HFF-Myc (cell line): ENCODE results near the gene INSR.
"Not testable (repeated sequence)": the region's sequence is repeated elsewhere in the genome, so short reads cannot be mapped to it uniquely, and the experiment has no call there.

Source experiments
- DNase-seq: peaks from one replicate; pipeline ENCODE4 v3.0.0-alpha.2; 2011; ENCODE audit warnings: low read depth; ENCODE audit errors: extremely low read depth
- H3K4me3 ChIP-seq: replicated peaks from 2 replicates; pipeline ENCODE4 v1.5.1; 2011; ENCODE audit warnings: low read depth, mild to moderate bottlenecking, control low read depth, low read length
- CTCF ChIP-seq: IDR thresholded peaks from 2 replicates; pipeline ENCODE4 v1.5.1; 2012; ENCODE audit warnings: mild to moderate bottlenecking, low read depth, low read length, control low read depth; ENCODE audit errors: missing control alignments

INSR gene

GRCh38 chr19:7069042-7069903 is 224.9 kb downstream of the INSR start, which contains the start of gene ZNF557:
Gene ZNF557, plus strand, starts transcription at chr19:7069703. Its CDS starts 5,372 bp downstream, at chr19:7075075.
- peak; percentile 84 for DNase-seq
- H3K4me3 ChIP-seq: peak within 1 kb of the TSS; percentile 96
- TF ChIP-seq CTCF: no peak

GRCh38 chr19:7068599-7068998 is 225.6 kb downstream of the INSR start:
- no peak for TF ChIP-seq CTCF
- H3K4me3 ChIP-seq: no peak overlapping the region
- DNase-seq: no peak

- DNase-seq: no peak
- H3K4me3 ChIP-seq: no peak overlapping the region
- no peak for TF ChIP-seq CTCF
These were observed 226.5 kb downstream of the INSR start for GRCh38 chr19:7067716-7068115.

DNA sequence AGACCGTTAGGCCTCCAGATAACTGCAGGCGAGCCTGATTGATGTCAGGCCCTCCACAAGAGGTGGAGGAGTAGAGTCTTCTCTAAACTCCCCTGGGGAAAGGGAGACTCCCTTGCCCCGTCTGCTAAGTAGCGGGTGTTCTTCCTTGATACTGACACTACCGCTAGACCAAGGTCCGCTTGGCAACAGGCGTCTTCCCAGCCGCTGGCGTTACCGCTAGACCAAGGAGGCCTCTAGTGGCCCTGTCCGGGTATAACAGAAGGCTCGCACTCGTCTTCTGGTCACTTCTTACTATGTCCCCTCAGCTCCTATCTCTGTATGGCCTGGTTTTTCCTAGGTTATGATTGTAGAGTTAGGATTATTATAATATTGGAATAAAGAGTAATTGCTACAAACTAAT is 227.1 kb downstream of the INSR start:
- not testable (repeated sequence) for DNase-seq, H3K4me3 ChIP-seq
- TF ChIP-seq CTCF: peak; percentile 45

DNA sequence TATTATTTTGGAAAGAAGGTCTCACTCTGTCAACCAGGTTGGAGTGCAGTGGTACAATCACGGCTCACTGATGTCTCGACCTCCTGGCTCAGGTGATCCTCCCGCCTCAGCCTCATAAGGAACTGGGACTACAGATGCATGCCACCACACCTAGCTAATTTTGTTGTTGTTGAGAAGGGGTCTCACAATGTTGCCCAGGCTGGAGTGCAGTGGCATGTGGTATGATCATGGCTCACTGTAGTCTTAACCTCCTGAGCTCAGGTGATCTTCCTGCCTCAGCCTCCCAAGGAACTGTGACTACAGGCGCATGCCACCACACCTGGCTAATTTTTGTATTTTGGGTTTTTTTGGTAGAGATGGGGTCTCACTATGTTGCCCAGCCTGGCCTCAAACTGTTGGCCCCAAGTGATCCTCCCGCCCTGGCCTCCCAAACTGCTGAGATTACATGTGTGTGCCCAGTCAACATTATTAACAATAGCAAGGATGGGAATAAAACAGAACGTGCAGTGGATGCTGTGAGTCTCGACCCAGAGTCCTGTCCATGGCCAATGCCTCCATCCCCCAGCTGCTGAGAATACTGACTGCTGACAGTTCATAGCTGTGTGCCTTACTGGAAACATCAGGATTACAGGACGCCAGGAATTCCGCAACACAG is 230.3 kb downstream of the INSR start:
- no peak overlapping the region for H3K4me3 ChIP-seq
- DNase-seq: no peak
- TF ChIP-seq CTCF: no peak

DNA sequence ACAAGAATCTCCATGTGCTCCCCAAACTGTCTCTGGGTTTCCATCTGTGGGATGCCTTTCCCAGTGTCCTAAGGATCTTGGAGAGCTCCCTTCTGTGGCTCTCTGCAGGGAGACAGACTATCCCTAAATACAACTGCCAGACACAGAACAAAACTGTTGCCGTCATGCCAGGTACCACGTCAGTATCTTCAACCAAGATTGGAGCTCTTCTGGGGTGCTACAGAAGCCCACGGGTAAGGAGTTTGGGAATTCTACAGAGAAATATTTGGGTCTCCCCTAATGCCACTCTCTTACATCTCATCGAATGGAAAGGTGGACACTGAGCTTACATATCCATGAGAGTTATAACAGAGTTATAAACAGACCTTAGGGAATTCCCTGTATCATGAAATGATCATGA is 230.9 kb downstream of the INSR start:
- no peak overlapping the region for H3K4me3 ChIP-seq
- TF ChIP-seq CTCF: no peak
- DNase-seq: no peak
